Mesothelial cell of epicardium (in vitro differentiated cells): ENCODE measurements around the gene DIPK1C. TPM values are rescaled to one million over a fixed set of nuclear protein-coding genes. Genes with fewer than 3 reads are reported as not detected.

Experiments
- DNase-seq, 2 experiments: peaks; one replicate each; pipeline ENCODE4 v3.0.0; 2021; ENCODE audit warnings: low spot score in 2 of 2; ENCODE audit not compliant: unreplicated experiment in 2 of 2
- H3K27ac Mint-ChIP-seq: 2 replicates; pipeline ENCODE4 v1.8.0; 2021; ENCODE audit warnings: mixed read lengths
- H3K27me3 Mint-ChIP-seq: 2 replicates; pipeline ENCODE4 v1.8.0; 2021; ENCODE audit warnings: low read depth, mixed read lengths
- H3K36me3 Mint-ChIP-seq: 2 replicates; pipeline ENCODE4 v1.8.0; 2021; ENCODE audit warnings: mixed read lengths
- H3K4me1 Mint-ChIP-seq: 2 replicates; pipeline ENCODE4 v1.8.0; 2021; ENCODE audit warnings: mixed read lengths
- H3K4me3 Mint-ChIP-seq: 2 replicates; pipeline ENCODE4 v1.8.0; 2021; ENCODE audit warnings: mild to moderate bottlenecking, moderate library complexity, mixed read lengths
- H3K9me3 Mint-ChIP-seq: 2 replicates; pipeline ENCODE4 v1.8.0; 2021; ENCODE audit warnings: mixed read lengths
- CTCF ChIP-seq: fragments of 200-600 bp; sonication (generic); IDR thresholded peaks from one replicate; pipeline ENCODE4 v1.5.0; 2021; ENCODE audit warnings: antibody characterized with exemption; ENCODE audit not compliant: unreplicated experiment
- total RNA-seq: library from RNA; stranded (reverse); gene quantifications from 3 replicates; pipeline ENCODE4 v1.2.1, GENCODE V29; 2021

DIPK1C gene
- total RNA-seq, 1 donor from 2014 or later = not detected

- peaks cover 6% of the 10 kb centered on the region for H3K27me3 Mint-ChIP-seq
- no peak overlapping the region for H3K4me3 Mint-ChIP-seq
- H3K4me1 Mint-ChIP-seq = no peaks in the 10 kb centered on the region
- H3K36me3 Mint-ChIP-seq = no peaks in the 10 kb centered on the region
- no peak for TF ChIP-seq CTCF
- no peak overlapping the region for H3K27ac Mint-ChIP-seq
- DNase-seq = no peak
- H3K9me3 Mint-ChIP-seq = peaks cover 13% of the 10 kb centered on the region
Observed at GRCh38 chr18:74473976-74474640, 17.0 kb upstream of the DIPK1C start.

GRCh38 chr18:74472312-74472711, 15.2 kb upstream of the DIPK1C start:
- Mint-ChIP-seq H3K36me3 (no peaks in the 10 kb centered on the region), H3K4me3 (no peak overlapping the region), H3K27ac (no peak overlapping the region), H3K4me1 (no peaks in the 10 kb centered on the region), H3K9me3 (peaks cover 13% of the 10 kb centered on the region), H3K27me3 (peaks cover 7% of the 10 kb centered on the region)
- TF ChIP-seq CTCF = no peak
- no peak for DNase-seq

- TF ChIP-seq CTCF = no peak
- Mint-ChIP-seq H3K36me3 (no peaks in the 10 kb centered on the region), H3K9me3 (peaks cover 13% of the 10 kb centered on the region), H3K27me3 (peaks cover 16% of the 10 kb centered on the region), H3K4me3 (no peak overlapping the region), H3K27ac (no peak overlapping the region), H3K4me1 (no peaks in the 10 kb centered on the region)
- no peak for DNase-seq
Observed at GRCh38 chr18:74468547-74469061, 11.5 kb upstream of the DIPK1C start.

- no peak overlapping the region for H3K27ac Mint-ChIP-seq
- no peaks in the 10 kb centered on the region for H3K36me3 Mint-ChIP-seq
- no peaks in the 10 kb centered on the region for H3K4me1 Mint-ChIP-seq
- peaks cover 44% of the 10 kb centered on the region for H3K27me3 Mint-ChIP-seq
- no peak for DNase-seq
- no peak overlapping the region for H3K4me3 Mint-ChIP-seq
- TF ChIP-seq CTCF = no peak
- peaks cover 13% of the 10 kb centered on the region for H3K9me3 Mint-ChIP-seq
Observed at GRCh38 chr18:74465775-74466174, 8.7 kb upstream of the DIPK1C start.

- Mint-ChIP-seq H3K9me3 (no peaks in the 10 kb centered on the region), H3K4me1 (no peaks in the 10 kb centered on the region), H3K27ac (no peak overlapping the region), H3K36me3 (no peaks in the 10 kb centered on the region), H3K4me3 (no peak overlapping the region), H3K27me3 (peaks cover 60% of the 10 kb centered on the region)
- no peak for TF ChIP-seq CTCF
- peak in 1 of 2 experiments; percentile 16 for DNase-seq
Observed at GRCh38 chr18:74463983-74464382, 6.9 kb upstream of the DIPK1C start.
